ENCODE measurements around the gene ADGB. TPM values are rescaled to one million over a fixed set of nuclear protein-coding genes. Genes with fewer than 3 reads are reported as not detected.

The ADGB gene
- total RNA-seq, 4 donors from 2014 or later: not detected

- Histone ChIP-seq H3K27me3 (no peaks in the 10 kb centered on the region), H3K4me3 (no peak overlapping the region), H3K27ac (no peak overlapping the region), H3K9me3 (no peaks in the 10 kb centered on the region), H3K4me1 (no peaks in the 10 kb centered on the region), H3K36me3 (no peaks in the 10 kb centered on the region)
- ATAC-seq (no peak), DNase-seq (no peak)
- in situ Hi-C loops (cut with MboI; ENCODE audit: low sequenced_read_pairs in 4 of 4) (loop anchor here in 2 of 4 donors (25.0 kb wide), 1 partner anchor 746 kb away; no protein-coding TSS in a partner anchor), intact Hi-C loops (cut with DNase I; ENCODE audit: low total_unique reads) (no loop called here)
- TF ChIP-seq, protein P1, sequence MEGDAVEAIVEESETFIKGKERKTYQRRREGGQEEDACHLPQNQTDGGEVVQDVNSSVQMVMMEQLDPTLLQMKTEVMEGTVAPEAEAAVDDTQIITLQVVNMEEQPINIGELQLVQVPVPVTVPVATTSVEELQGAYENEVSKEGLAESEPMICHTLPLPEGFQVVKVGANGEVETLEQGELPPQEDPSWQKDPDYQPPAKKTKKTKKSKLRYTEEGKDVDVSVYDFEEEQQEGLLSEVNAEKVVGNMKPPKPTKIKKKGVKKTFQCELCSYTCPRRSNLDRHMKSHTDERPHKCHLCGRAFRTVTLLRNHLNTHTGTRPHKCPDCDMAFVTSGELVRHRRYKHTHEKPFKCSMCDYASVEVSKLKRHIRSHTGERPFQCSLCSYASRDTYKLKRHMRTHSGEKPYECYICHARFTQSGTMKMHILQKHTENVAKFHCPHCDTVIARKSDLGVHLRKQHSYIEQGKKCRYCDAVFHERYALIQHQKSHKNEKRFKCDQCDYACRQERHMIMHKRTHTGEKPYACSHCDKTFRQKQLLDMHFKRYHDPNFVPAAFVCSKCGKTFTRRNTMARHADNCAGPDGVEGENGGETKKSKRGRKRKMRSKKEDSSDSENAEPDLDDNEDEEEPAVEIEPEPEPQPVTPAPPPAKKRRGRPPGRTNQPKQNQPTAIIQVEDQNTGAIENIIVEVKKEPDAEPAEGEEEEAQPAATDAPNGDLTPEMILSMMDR (IDR thresholded peaks at IDR 0.05 in 4 of 5, conservative IDR thresholded peaks at IDR 0.05 in 1 of 5): no peak
- TF ChIP-seq POLR2A (IDR thresholded peaks at IDR 0.05): no peak
Measured at GRCh38 chr6:146682919-146683318, 84.1 kb downstream of the ADGB start.

DNA sequence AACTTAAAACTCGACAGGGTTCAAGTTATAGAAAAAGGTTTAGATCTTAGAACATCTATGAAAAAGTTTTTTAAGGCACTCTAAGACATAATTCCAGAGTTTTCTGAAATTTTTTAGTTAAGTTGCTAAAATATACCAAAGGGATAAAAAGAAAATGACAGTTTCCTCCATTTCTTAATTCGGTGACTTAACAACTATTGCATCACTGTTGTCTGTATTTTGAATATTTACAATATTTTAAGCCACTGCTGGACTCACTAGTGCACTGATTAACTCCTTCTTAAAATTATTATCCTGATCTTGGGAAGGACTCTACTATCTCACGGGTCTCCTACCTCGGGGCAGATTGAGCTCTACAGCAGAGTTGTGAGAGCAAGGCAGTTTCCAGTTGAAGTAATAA, 91.0 kb downstream of the ADGB start:
- in situ Hi-C loops (cut with MboI; ENCODE audit: low sequenced_read_pairs in 4 of 4): loop anchor here in 2 of 4 donors (25.0 kb wide), 1 partner anchor 753 kb away; no protein-coding TSS in a partner anchor

DNA sequence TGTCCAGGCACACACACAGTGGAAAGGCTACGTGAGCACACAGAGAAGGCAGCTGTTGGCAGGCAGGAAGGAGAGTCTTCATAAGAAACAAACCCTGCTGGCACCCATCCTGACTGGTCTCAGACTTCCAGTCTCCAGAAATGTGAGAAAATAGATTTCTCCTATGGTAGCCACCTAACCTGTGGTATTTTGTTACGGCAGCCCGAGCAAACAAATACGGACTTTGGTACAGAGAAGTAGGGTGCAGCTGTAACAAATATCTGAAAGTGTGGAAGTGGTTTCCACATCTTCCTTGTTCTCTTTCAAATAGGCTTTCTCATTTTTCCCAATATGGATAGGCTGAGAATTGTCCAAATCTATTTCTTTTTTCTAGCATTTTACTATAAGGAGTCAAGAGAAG, 94.6 kb downstream of the ADGB start:
- intact Hi-C loops (cut with DNase I; ENCODE audit: low total_unique reads): no loop called here
- ATAC-seq (no peak), DNase-seq (no peak)
- H3K4me1 ChIP-seq: no peaks in the 10 kb centered on the region
- H3K9me3 ChIP-seq: no peaks in the 10 kb centered on the region
- TF ChIP-seq, protein P1 (IDR thresholded peaks at IDR 0.05 in 4 of 5, conservative IDR thresholded peaks at IDR 0.05 in 1 of 5): no peak
- no peak for TF ChIP-seq POLR2A (IDR thresholded peaks at IDR 0.05)
- in situ Hi-C loops (cut with MboI; ENCODE audit: low sequenced_read_pairs in 4 of 4): loop anchor here in 2 of 4 donors (25.0 kb wide), 1 partner anchor 756 kb away; no protein-coding TSS in a partner anchor
- no peak overlapping the region for H3K4me3 ChIP-seq
- H3K27ac ChIP-seq: no peak overlapping the region
- H3K27me3 ChIP-seq: no peaks in the 10 kb centered on the region
- no peaks in the 10 kb centered on the region for H3K36me3 ChIP-seq

More for the DNA sequence above, 91.0 kb downstream of the ADGB start:
- ATAC-seq (no peak), DNase-seq (no peak)
- Histone ChIP-seq H3K27me3 (no peaks in the 10 kb centered on the region), H3K4me3 (no peak overlapping the region), H3K36me3 (no peaks in the 10 kb centered on the region), H3K9me3 (no peaks in the 10 kb centered on the region), H3K4me1 (no peaks in the 10 kb centered on the region), H3K27ac (no peak overlapping the region)
- TF ChIP-seq, protein P1 (IDR thresholded peaks at IDR 0.05 in 4 of 5, conservative IDR thresholded peaks at IDR 0.05 in 1 of 5): no peak
- TF ChIP-seq POLR2A (IDR thresholded peaks at IDR 0.05): no peak
- intact Hi-C loops (cut with DNase I; ENCODE audit: low total_unique reads): no loop called here

DNA sequence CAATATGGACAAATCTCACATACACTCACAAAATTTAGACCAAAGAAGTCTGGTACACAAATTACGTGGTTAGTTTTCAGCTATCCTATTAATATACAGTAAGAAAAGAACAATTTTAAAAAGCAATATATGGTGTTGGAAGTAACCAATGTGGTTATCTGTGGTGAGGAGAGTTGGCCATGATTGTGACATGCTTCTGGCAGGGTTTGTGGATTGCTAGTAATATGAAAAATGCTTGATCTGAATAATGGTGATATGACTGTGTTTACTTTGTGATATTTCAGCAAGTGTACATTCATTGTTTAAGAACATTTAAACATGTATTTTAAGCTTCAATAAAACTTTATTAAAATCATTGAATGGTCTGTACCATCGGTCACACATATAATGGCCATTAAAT, 99.1 kb downstream of the ADGB start:
- no peaks in the 10 kb centered on the region for H3K36me3 ChIP-seq
- in situ Hi-C loops (cut with MboI; ENCODE audit: low sequenced_read_pairs in 4 of 4): loop anchor here in 2 of 4 donors (25.0 kb wide), 1 partner anchor 761 kb away; no protein-coding TSS in a partner anchor
- no peak overlapping the region for H3K27ac ChIP-seq
- no peaks in the 10 kb centered on the region for H3K9me3 ChIP-seq
- ATAC-seq: no peak
- no peak for TF ChIP-seq POLR2A (IDR thresholded peaks at IDR 0.05)
- TF ChIP-seq, protein P1 (IDR thresholded peaks at IDR 0.05 in 4 of 5, conservative IDR thresholded peaks at IDR 0.05 in 1 of 5): no peak
- no peak overlapping the region for H3K4me3 ChIP-seq
- no peak for DNase-seq
- H3K4me1 ChIP-seq: peaks cover 0 to 3% of the 10 kb centered on the region in 2 donors
- intact Hi-C loops (cut with DNase I; ENCODE audit: low total_unique reads): loop anchor here (5.0 kb wide), 1 partner anchor 771 kb away; no protein-coding TSS in a partner anchor
- H3K27me3 ChIP-seq: no peaks in the 10 kb centered on the region

Data from gastrocnemius medialis (tissue), 4 donors.